Brain microvascular endothelial cell (primary cell): Measurements from ENCODE around the gene USP15.

Experiments
- DNase-seq: peaks from one replicate; pipeline ENCODE4 v3.0.0-alpha.2; 2020
- H3K27ac ChIP-seq: fragments of 250-450 bp; sonication (Bioruptor Pico); 2 replicates; pipeline ENCODE4 v1.5.1; 2020; ENCODE audit warnings: mild to moderate bottlenecking, moderate library complexity
- H3K27me3 ChIP-seq: fragments of 250-450 bp; sonication (Bioruptor Pico); replicated peaks from 2 replicates; pipeline ENCODE4 v1.5.1; 2020; ENCODE audit warnings: mild to moderate bottlenecking
- H3K36me3 ChIP-seq: fragments of 250-450 bp; sonication (Bioruptor Pico); replicated peaks from 2 replicates; pipeline ENCODE4 v1.5.1; 2020; ENCODE audit warnings: mild to moderate bottlenecking
- H3K4me3 ChIP-seq: 2 replicates; pipeline ENCODE4 v1.5.1; 2011; ENCODE audit warnings: low read depth, mild to moderate bottlenecking, control low read depth, low read length, moderate library complexity
- in situ Hi-C: cut with HindIII; loops from 2 replicates; pipeline ENCODE4 v1.10.0; 2017; ENCODE audit warnings: low sequenced_read_pairs, low pct_ligation_motif_present
- TF ChIP-seq, protein P1 (sequence below): IDR thresholded peaks from 2 replicates; pipeline ENCODE4 v1.5.1; 2011; ENCODE audit warnings: low read depth, mild to moderate bottlenecking, moderate library complexity, low read length, control low read depth, inconsistent platforms; ENCODE audit errors: missing control alignments

Gene USP15

GRCh38 chr12:62258231-62258630, 2.0 kb upstream of the USP15 start:
- Histone ChIP-seq H3K36me3 (no peaks in the 10 kb centered on the region), H3K27me3 (no peaks in the 10 kb centered on the region), H3K27ac (no peak overlapping the region), H3K4me3 (no peak overlapping the region)
- in situ Hi-C loops = no loop called here
- no peak for DNase-seq
- TF ChIP-seq, protein P1, sequence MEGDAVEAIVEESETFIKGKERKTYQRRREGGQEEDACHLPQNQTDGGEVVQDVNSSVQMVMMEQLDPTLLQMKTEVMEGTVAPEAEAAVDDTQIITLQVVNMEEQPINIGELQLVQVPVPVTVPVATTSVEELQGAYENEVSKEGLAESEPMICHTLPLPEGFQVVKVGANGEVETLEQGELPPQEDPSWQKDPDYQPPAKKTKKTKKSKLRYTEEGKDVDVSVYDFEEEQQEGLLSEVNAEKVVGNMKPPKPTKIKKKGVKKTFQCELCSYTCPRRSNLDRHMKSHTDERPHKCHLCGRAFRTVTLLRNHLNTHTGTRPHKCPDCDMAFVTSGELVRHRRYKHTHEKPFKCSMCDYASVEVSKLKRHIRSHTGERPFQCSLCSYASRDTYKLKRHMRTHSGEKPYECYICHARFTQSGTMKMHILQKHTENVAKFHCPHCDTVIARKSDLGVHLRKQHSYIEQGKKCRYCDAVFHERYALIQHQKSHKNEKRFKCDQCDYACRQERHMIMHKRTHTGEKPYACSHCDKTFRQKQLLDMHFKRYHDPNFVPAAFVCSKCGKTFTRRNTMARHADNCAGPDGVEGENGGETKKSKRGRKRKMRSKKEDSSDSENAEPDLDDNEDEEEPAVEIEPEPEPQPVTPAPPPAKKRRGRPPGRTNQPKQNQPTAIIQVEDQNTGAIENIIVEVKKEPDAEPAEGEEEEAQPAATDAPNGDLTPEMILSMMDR = no peak

GRCh38 chr12:62258941-62259630, 1.1 kb upstream of the USP15 start:
- in situ Hi-C loops = no loop called here
- Histone ChIP-seq H3K4me3 (peak overlapping the region; percentile 91), H3K36me3 (no peaks in the 10 kb centered on the region), H3K27me3 (no peaks in the 10 kb centered on the region), H3K27ac (peak overlapping the region; percentile 96)
- TF ChIP-seq, protein P1 = no peak
- DNase-seq = no peak

- Histone ChIP-seq H3K27me3 (no peaks in the 10 kb centered on the region), H3K4me3 (peak overlapping the region; percentile 91), H3K27ac (peak overlapping the region; percentile 96), H3K36me3 (no peaks in the 10 kb centered on the region)
- no peak for DNase-seq
- TF ChIP-seq, protein P1 = no peak
- in situ Hi-C loops = no loop called here
Measured at GRCh38 chr12:62259631-62259992, 592 bp upstream of the USP15 start.

DNA sequence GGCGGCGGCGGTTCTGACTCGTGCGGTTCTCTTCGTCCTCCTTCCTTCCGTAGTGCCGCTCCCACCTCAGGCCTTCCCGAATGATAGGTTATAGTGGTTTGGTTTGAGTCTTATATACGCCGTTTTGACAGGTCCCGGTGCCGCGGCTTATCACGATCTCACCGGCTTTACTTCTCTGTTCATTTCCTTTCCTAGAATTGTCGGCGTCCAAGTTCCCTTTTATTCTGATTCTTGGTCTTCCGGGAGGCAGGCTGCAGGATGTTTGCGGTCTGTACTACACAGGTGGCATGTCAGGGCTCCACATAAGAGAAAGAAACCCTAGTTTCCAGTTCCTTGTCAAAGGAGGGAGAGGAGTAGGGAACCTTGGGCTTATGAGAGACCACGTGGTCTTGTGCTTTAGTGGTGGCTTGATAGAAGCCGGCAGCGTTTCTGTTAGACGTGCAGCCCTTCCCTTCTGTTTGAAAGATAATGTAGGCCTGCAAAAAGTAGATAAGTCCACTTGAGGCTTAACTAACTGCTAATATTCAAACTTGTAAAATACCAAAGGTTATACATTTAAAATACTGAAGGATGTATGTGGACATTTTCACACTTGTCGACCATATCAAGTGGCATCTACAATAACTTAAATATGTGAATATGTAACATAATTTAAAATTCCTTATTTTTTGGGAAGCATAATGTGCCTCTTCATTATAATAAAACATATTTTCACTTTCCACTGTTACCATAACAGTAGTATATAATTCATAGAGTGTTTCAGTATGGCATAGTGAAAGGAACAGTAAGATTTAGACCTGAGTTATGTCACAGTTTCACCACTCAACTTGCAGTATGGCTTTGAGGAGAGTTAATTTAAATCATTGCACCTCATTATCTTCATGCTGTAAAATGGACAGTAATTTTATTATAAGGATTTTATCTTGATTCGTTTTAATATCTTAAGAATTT, 804 bp downstream of the USP15 start:
- TF ChIP-seq, protein P1 = no peak
- in situ Hi-C loops = no loop called here
- H3K36me3 ChIP-seq = no peaks in the 10 kb centered on the region
- H3K27ac ChIP-seq = peak overlapping the region; percentile 96
- H3K27me3 ChIP-seq = no peaks in the 10 kb centered on the region
- peak overlapping the region; percentile 91 for H3K4me3 ChIP-seq
- DNase-seq = peak; percentile 29

GRCh38 chr12:62261876-62262517, 1.8 kb downstream of the USP15 start:
- Histone ChIP-seq H3K4me3 (no peak overlapping the region), H3K27me3 (no peaks in the 10 kb centered on the region), H3K27ac (no peak overlapping the region), H3K36me3 (no peaks in the 10 kb centered on the region)
- DNase-seq = no peak
- TF ChIP-seq, protein P1 = no peak
- in situ Hi-C loops = no loop called here
